B cell (primary cell): ENCODE measurements around the gene LUC7L. TPM values are rescaled to one million over a fixed set of nuclear protein-coding genes. Genes with fewer than 3 reads are reported as not detected.

Source experiments
- ATAC-seq: fragments of 200-7000 bp; cut with Tn5 transposase; one replicate; pipeline ENCODE4 v1.10.0; 2021; ENCODE audit warnings: low read depth, mild to moderate bottlenecking, moderate number of reproducible peaks, moderate library complexity
- CTCF ChIA-PET: fragments of 350-600 bp; sonication (Branson Sonifier 250); formaldehyde crosslinking; loops from one replicate; lab custom pipeline; 2021; ENCODE audit warnings: antibody characterized with exemption, inconsistent platforms; lab: Charles Lee
- POLR2A ChIA-PET: fragments of 350-600 bp; sonication (Branson Sonifier 250); formaldehyde crosslinking; loops from one replicate; lab custom pipeline; 2021; ENCODE audit warnings: antibody characterized with exemption; lab: Charles Lee
- DNase-seq: peaks from one replicate; pipeline ENCODE4 v3.0.0; 2013
- H2AFZ ChIP-seq: 2 replicates; pipeline ENCODE4 v1.6.1; 2012; ENCODE audit warnings: mild to moderate bottlenecking, low read depth, low read length; ENCODE audit not compliant: insufficient read depth, poor library complexity, severe bottlenecking
- H3K27ac ChIP-seq, 2 donors: 1 replicate in 1 of 2; 2 replicates in 1 of 2; pipeline ENCODE4 v1.5.1; 2012 to 2013; ENCODE audit warnings: low read length in 2 of 2, mild to moderate bottlenecking in 2 of 2, moderate library complexity in 1 of 2
- H3K27me3 ChIP-seq, 4 experiments: fragments of 200-600 bp in 1 of 4; sonication (generic) in 1 of 4; replicated peaks in 1 of 4; 1 replicate in 2 of 4; 2 replicates in 2 of 4; pipeline versions ENCODE4 v1.6.1 to v1.7.0; 2013 to 2016; ENCODE audit warnings: low read length in 3 of 4, mild to moderate bottlenecking in 2 of 4, mixed read lengths in 1 of 4, moderate library complexity in 1 of 4; ENCODE audit not compliant: insufficient read depth in 4 of 4, control insufficient read depth in 3 of 4; ENCODE audit errors: control extremely low read depth in 1 of 4
- H3K36me3 ChIP-seq, 2 experiments: replicated peaks in 1 of 2; 1 replicate in 1 of 2; 2 replicates in 1 of 2; pipeline versions ENCODE4 v1.6.1 to v1.7.1; 2013; ENCODE audit warnings: low read length in 1 of 2; ENCODE audit not compliant: insufficient read depth in 2 of 2, control insufficient read depth in 1 of 2; ENCODE audit errors: control extremely low read depth in 1 of 2, extremely low read depth in 1 of 2
- H3K4me1 ChIP-seq, 2 donors: fragments of 200-600 bp in 1 of 2; sonication (generic) in 1 of 2; 1 replicate in 1 of 2; 2 replicates in 1 of 2; pipeline versions ENCODE4 v1.5.1 to v1.6.1; 2013 to 2017; ENCODE audit warnings: low read length in 2 of 2; ENCODE audit not compliant: control insufficient read depth in 2 of 2, insufficient read depth in 2 of 2
- H3K4me2 ChIP-seq: replicated peaks from 2 replicates; pipeline ENCODE3; 2012; ENCODE audit warnings: mild to moderate bottlenecking, low read depth, low read length; ENCODE audit not compliant: poor library complexity, severe bottlenecking
- H3K4me3 ChIP-seq, 5 experiments: fragments of 200-600 bp in 1 of 5; sonication (generic) in 1 of 5; 1 replicate in 3 of 5; 2 replicates in 2 of 5; pipeline versions ENCODE4 v1.5.1 to v1.7.0; 2011 to 2016; ENCODE audit warnings: low read length in 4 of 5, mild to moderate bottlenecking in 4 of 5, low read depth in 2 of 5, control low read depth in 1 of 5, moderate library complexity in 1 of 5; ENCODE audit not compliant: insufficient read depth in 1 of 5; ENCODE audit errors: control extremely low read depth in 1 of 5, extremely low read depth in 1 of 5
- H3K79me2 ChIP-seq: fragments of 200-600 bp; sonication (generic); one replicate; pipeline ENCODE4 v1.6.0; 2016; ENCODE audit warnings: low read length; ENCODE audit not compliant: control insufficient read depth, insufficient read depth
- H3K9ac ChIP-seq: fragments of 200-600 bp; sonication (generic); 2 replicates; pipeline ENCODE4 v1.6.1; 2017; ENCODE audit warnings: mild to moderate bottlenecking, low read length, moderate library complexity
- H3K9me3 ChIP-seq, 3 donors: one replicate each; pipeline versions ENCODE4 v1.6.1 to v1.7.1; 2013; ENCODE audit warnings: low read length in 2 of 3; ENCODE audit not compliant: control insufficient read depth in 2 of 3, insufficient read depth in 1 of 3; ENCODE audit errors: control extremely low read depth in 1 of 3
- H4K20me1 ChIP-seq: 2 replicates; pipeline ENCODE4 v1.6.0; 2012; ENCODE audit warnings: mild to moderate bottlenecking, low read length; ENCODE audit not compliant: insufficient read depth, control insufficient read depth, poor library complexity, severe bottlenecking
- H3K27ac Mint-ChIP-seq: one replicate; pipeline ENCODE4 v1.8.0; 2021; ENCODE audit warnings: mixed read lengths
- H3K27me3 Mint-ChIP-seq: one replicate; pipeline ENCODE4 v1.8.0; 2021; ENCODE audit warnings: mixed read lengths
- H3K4me1 Mint-ChIP-seq: one replicate; pipeline ENCODE4 v1.8.0; 2021; ENCODE audit warnings: mixed read lengths
- H3K4me3 Mint-ChIP-seq: one replicate; pipeline ENCODE4 v1.8.0; 2021; ENCODE audit warnings: mixed read lengths
- H3K9me3 Mint-ChIP-seq: one replicate; pipeline ENCODE4 v1.8.0; 2022; ENCODE audit warnings: mixed read lengths; ENCODE audit not compliant: insufficient read depth
- CTCF ChIP-seq: fragments of 200-600 bp; IDR thresholded peaks from one replicate; pipeline ENCODE4 v1.8.0; 2022; ENCODE audit warnings: antibody characterized with exemption, mild to moderate bottlenecking
- EZH2 ChIP-seq: IDR thresholded peaks from 2 replicates; pipeline ENCODE4 v1.6.1; 2012; ENCODE audit warnings: borderline replicate concordance, low read depth, mild to moderate bottlenecking, moderate library complexity, low read length; ENCODE audit not compliant: insufficient read depth, poor library complexity, severe bottlenecking
- WGBS: methylation state at CpG from one replicate; pipeline ENCODE4 v1.1.5; 2013; ENCODE audit warnings: missing lambda C conversion rate; ENCODE audit not compliant: insufficient coverage; 5-methylcytosine and 5-hydroxymethylcytosine counted together
- intact Hi-C: fragments of 100-400 bp; cut with micrococcal nuclease; formaldehyde crosslinking; loops from one replicate; pipeline ENCODE4 v1.10.0; 2022
- polyA plus RNA-seq: library from polyadenylated mRNA; depleted of rRNA; stranded (reverse); fragments of >200 nt; gene quantifications from 2 replicates; pipeline ENCODE4 v1.2.3, GENCODE V29; 2012
- total RNA-seq, 2 donors: library from RNA; stranded (reverse); fragments of 120-200 nt in 1 of 2; gene quantifications; 1 replicate in 1 of 2; 2 replicates in 1 of 2; pipeline versions ENCODE4 v1.2.3 to v1.2.4, GENCODE V29; 2013 to 2022

LUC7L gene
- total and polyA plus RNA-seq, 2 donors (not counting 1 experiment from before 2014, with no cell fraction given), result 148 to 181 TPM

DNA sequence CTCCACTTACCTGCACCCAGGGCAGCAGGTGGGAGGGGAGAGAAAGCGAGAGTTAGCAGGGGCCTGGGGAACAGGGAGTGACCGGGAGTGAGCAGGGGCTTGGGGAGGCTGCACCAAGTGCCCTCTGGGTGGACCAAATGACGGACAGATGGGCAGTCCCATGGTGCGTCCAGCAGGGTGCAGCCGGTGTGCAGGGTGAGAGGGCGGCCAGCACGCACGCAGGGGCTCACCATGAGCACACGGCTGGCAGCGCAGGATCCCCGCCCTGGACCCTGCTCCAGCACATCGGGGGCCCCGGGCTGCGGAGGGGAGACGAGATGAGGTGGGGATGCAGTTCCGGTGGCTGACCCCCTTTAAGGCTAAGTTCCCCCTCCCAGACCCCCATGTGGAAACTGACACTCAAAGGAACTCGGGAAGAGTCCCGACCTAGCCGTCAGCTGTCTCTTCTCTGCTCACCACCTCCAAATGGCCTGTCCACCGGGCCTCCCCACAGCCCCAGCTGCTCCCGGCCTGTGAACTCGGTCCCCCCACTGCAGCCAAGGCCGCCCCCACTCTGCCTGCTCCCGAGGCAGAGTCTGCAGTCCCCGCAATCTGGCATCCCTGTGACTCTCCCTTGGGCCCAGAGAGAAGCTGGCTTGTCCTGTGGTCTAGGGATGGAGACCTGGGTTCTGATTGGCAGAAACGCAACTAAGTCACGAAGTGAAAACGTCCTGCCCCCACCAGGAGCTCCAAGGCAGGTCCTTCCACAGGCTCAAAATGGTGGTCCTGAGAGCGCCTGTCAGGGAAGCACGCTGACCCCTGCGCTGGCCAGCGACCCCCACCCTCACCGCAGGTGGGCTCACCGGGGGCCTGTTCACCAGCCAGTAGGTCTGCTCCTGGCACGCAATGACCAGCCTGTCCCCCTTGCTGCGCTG is 43.6 kb upstream of the LUC7L start:
- no peak overlapping the region for H3K4me2 ChIP-seq
- H3K9me3 Mint-ChIP-seq, result no peaks in the 10 kb centered on the region
- H2AFZ ChIP-seq, result no peak overlapping the region
- no peaks in the 10 kb centered on the region for H3K79me2 ChIP-seq
- ChIA-PET POLR2A (no interaction called here), CTCF (no interaction called here)
- H3K27ac Mint-ChIP-seq, result no peak overlapping the region
- peaks cover 7% of the 10 kb centered on the region for H3K4me1 Mint-ChIP-seq
- TF ChIP-seq CTCF (no peak), EZH2 (no peak)
- ATAC-seq, result no peak
- no peak overlapping the region for H3K9ac ChIP-seq
- no peak overlapping the region for H3K27ac ChIP-seq
- intact Hi-C loops, result no loop called here
- H3K4me3 ChIP-seq, result no peak overlapping the region
- peaks cover 18% of the 10 kb centered on the region for H3K27me3 Mint-ChIP-seq
- H3K4me3 Mint-ChIP-seq, result no peak overlapping the region
- no peaks in the 10 kb centered on the region for H3K36me3 ChIP-seq
- WGBS, result 88% methylated on average over 34 of the region's 36 CpGs
- H3K4me1 ChIP-seq, result peaks cover 0 to 7% of the 10 kb centered on the region in 2 donors
- no peak for DNase-seq
- peaks cover 0 to 22% (median 6%) of the 10 kb centered on the region in 4 experiments for H3K27me3 ChIP-seq
- H4K20me1 ChIP-seq, result no peaks in the 10 kb centered on the region
- H3K9me3 ChIP-seq, result no peaks in the 10 kb centered on the region
